SU-DHL-6 (cell line): ENCODE data around the gene GAN.

Experiments used
- H2AFZ ChIP-seq: fragments of 200-600 bp; sonication (generic); 2 replicates; pipeline ENCODE4 v1.6.1; 2014; ENCODE audit warnings: low read depth, mild to moderate bottlenecking, moderate library complexity, mixed read lengths, antibody characterized with exemption, low read length; ENCODE audit not compliant: severe bottlenecking
- H3F3A ChIP-seq: fragments of 200-600 bp; shearing (Covaris generic); 2 replicates; pipeline ENCODE4 v1.6.0; 2016; ENCODE audit warnings: antibody characterized with exemption, mild to moderate bottlenecking; ENCODE audit not compliant: insufficient read depth
- H3K27ac ChIP-seq: fragments of 200-600 bp; sonication (generic); 2 replicates; pipeline ENCODE4 v1.5.1; 2016; ENCODE audit warnings: low read depth, mild to moderate bottlenecking, low read length, moderate library complexity, mixed read lengths
- H3K27me3 ChIP-seq: fragments of 200-600 bp; sonication (generic), shearing (Covaris generic); 2 replicates; pipeline ENCODE4 v1.6.0; 2014; ENCODE audit warnings: mild to moderate bottlenecking, low read length
- H3K36me3 ChIP-seq: fragments of 200-600 bp; sonication (generic); 2 replicates; pipeline ENCODE4 v1.6.1; 2014; ENCODE audit warnings: mild to moderate bottlenecking, low read length, mixed read lengths
- H3K4me2 ChIP-seq: fragments of 300-600, 200-600 bp; shearing (Covaris generic), sonication (generic); 2 replicates; pipeline ENCODE4 v1.6.0; 2014; ENCODE audit warnings: low read length, low read depth, mild to moderate bottlenecking; ENCODE audit not compliant: poor library complexity, severe bottlenecking
- H3K4me3 ChIP-seq: fragments of 200-600 bp; sonication (generic); 2 replicates; pipeline ENCODE4 v1.5.1; 2014; ENCODE audit warnings: antibody characterized with exemption, low read length, mild to moderate bottlenecking, mixed read lengths; ENCODE audit not compliant: insufficient read depth, poor library complexity, severe bottlenecking
- H3K79me2 ChIP-seq: fragments of 200-600 bp; sonication (generic); 2 replicates; pipeline ENCODE4 v1.6.1; 2014; ENCODE audit warnings: mild to moderate bottlenecking, low read length, moderate library complexity; ENCODE audit not compliant: insufficient read depth
- H3K9ac ChIP-seq: fragments of 200-600 bp; sonication (generic); 2 replicates; pipeline ENCODE4 v1.7.0; 2014; ENCODE audit warnings: mild to moderate bottlenecking, low read length
- H3K9me2 ChIP-seq: fragments of 200-600 bp; sonication (generic); replicated peaks from 2 replicates; pipeline ENCODE4 v1.6.1; 2014; ENCODE audit warnings: low read length; ENCODE audit not compliant: insufficient read depth
- H3K9me3 ChIP-seq: fragments of 200-600 bp; sonication (generic); 2 replicates; pipeline ENCODE4 v1.6.1; 2014; ENCODE audit warnings: low read length, mixed read lengths; ENCODE audit not compliant: insufficient read depth
- H4K20me1 ChIP-seq: fragments of 200-600 bp; sonication (generic); 2 replicates; pipeline ENCODE4 v1.6.1; 2014; ENCODE audit warnings: low read depth, mild to moderate bottlenecking, antibody characterized with exemption, low read length, moderate library complexity, mixed read lengths
- EZH2phosphoT487 ChIP-seq: fragments of 200-600 bp; sonication (generic), shearing (Covaris generic); conservative IDR thresholded peaks from 2 replicates; pipeline ENCODE4 v1.6.1; 2018; ENCODE audit warnings: mild to moderate bottlenecking, antibody characterized with exemption, low read length, moderate library complexity, mixed read lengths
- TF ChIP-seq, protein P1 (sequence below): fragments of 200-600 bp; sonication (generic); IDR thresholded peaks from one replicate; pipeline ENCODE4 v1.5.1; 2017; ENCODE audit warnings: antibody characterized with exemption, mild to moderate bottlenecking, low read length, moderate library complexity; ENCODE audit not compliant: insufficient read depth, poor library complexity, severe bottlenecking

Gene GAN

DNA sequence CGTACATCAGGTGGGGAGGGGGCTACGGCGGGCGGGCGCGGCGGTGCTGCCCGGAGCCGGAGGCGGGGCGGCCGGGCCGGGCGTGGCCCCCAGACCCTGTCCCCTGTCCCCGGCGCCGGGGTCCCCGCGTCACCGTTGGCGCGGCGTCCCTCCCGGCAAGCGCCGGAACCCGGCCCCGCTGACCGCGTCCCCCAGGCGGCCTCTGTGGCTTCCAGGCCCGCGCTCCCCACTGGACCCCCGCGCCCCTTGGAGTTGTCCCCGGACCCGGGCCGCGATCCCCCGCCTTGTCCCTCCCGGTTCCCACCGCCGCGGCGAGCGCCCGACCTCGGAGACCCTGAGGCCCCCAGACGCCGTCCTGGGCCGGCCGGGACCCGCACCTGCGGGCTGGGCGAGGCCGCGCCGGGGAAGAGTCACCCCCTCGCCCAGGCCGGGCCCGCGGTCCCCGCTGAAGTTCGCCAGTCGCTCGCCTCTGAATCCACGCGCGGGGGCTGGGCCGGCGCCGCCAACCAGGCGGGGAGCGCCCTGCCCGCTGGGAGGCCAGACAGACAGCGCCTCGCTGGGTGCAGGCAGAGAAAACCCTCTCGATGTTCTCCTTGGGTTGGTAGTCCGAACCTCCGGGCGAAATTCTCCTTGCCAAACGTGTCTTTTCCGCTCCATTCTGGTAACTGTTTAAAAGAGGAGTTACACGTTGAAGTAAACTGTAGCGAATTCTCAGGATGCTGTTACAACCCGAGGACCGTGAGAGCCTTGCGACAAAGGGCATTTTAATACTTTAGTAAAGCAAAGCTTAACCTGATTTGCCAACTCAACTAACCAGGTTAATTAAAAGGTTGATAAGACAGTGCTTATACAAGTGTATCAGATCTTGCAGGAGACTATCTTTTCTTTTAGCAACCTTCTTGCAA, 761 bp downstream of the GAN start:
- no peaks in the 10 kb centered on the region for H3F3A ChIP-seq
- TF ChIP-seq, protein P1, sequence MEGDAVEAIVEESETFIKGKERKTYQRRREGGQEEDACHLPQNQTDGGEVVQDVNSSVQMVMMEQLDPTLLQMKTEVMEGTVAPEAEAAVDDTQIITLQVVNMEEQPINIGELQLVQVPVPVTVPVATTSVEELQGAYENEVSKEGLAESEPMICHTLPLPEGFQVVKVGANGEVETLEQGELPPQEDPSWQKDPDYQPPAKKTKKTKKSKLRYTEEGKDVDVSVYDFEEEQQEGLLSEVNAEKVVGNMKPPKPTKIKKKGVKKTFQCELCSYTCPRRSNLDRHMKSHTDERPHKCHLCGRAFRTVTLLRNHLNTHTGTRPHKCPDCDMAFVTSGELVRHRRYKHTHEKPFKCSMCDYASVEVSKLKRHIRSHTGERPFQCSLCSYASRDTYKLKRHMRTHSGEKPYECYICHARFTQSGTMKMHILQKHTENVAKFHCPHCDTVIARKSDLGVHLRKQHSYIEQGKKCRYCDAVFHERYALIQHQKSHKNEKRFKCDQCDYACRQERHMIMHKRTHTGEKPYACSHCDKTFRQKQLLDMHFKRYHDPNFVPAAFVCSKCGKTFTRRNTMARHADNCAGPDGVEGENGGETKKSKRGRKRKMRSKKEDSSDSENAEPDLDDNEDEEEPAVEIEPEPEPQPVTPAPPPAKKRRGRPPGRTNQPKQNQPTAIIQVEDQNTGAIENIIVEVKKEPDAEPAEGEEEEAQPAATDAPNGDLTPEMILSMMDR: no peak
- no peaks in the 10 kb centered on the region for H3K27me3 ChIP-seq
- H3K4me2 ChIP-seq: peak overlapping the region; percentile 55
- peak overlapping the region; percentile 67 for H3K9ac ChIP-seq
- H3K36me3 ChIP-seq: no peaks in the 10 kb centered on the region
- peaks cover 19% of the 10 kb centered on the region for H4K20me1 ChIP-seq
- no peak overlapping the region for H3K27ac ChIP-seq
- no peaks in the 10 kb centered on the region for H3K9me2 ChIP-seq
- H3K9me3 ChIP-seq: no peaks in the 10 kb centered on the region
- peak overlapping the region; percentile 72 for H3K4me3 ChIP-seq
- peak overlapping the region; percentile 52 for H2AFZ ChIP-seq
- 0 out of 2 replicates have a peak, but pooled peaks cover 11% of the 10 kb centered on the region for H3K79me2 ChIP-seq

GRCh38 chr16:81316176-81316496, 1.4 kb downstream of the GAN start:
- H3K4me2 ChIP-seq: peak overlapping the region; percentile 55
- H4K20me1 ChIP-seq: peaks cover 19% of the 10 kb centered on the region
- H3K4me3 ChIP-seq: peak overlapping the region; percentile 72
- H3K27ac ChIP-seq: no peak overlapping the region
- peak overlapping the region; percentile 67 for H3K9ac ChIP-seq
- no peaks in the 10 kb centered on the region for H3K9me2 ChIP-seq
- no peaks in the 10 kb centered on the region for H3K36me3 ChIP-seq
- TF ChIP-seq, protein P1: no peak
- no peak for TF ChIP-seq EZH2phosphoT487
- H3K9me3 ChIP-seq: no peaks in the 10 kb centered on the region
- 0 out of 2 replicates have a peak, but pooled peaks cover 11% of the 10 kb centered on the region for H3K79me2 ChIP-seq
- H3F3A ChIP-seq: no peaks in the 10 kb centered on the region
- no peaks in the 10 kb centered on the region for H3K27me3 ChIP-seq
- H2AFZ ChIP-seq: no peak overlapping the region

DNA sequence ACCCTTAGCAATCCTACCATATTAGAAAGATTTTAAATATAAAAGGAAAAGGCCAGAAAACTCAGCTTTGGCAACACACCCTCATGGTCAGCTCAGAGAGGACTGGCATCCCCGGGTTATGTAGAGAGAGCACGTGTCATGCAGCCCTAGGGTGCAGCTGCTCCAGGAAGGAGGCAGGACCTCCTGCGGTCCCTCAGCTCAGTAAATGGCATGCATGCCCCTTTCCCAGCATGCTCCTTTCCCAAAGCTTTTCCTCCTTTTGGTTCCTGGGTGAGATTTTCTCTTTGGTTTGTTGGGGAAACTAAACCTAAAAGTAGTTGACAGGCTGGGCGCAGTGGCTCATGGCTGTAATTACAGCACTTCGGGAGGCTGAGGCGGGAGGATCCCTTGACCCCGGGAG, 3.9 kb downstream of the GAN start:
- Histone ChIP-seq H4K20me1 (peaks cover 19% of the 10 kb centered on the region), H3K36me3 (no peaks in the 10 kb centered on the region), H3K4me3 (no peak overlapping the region), H3K9me3 (no peaks in the 10 kb centered on the region), H3F3A (no peaks in the 10 kb centered on the region), H3K27ac (no peak overlapping the region), H3K4me2 (no peak overlapping the region), H2AFZ (no peak overlapping the region), H3K9ac (no peak overlapping the region), H3K79me2 (0 out of 2 replicates have a peak, but pooled peaks cover 11% of the 10 kb centered on the region), H3K27me3 (no peaks in the 10 kb centered on the region), H3K9me2 (no peaks in the 10 kb centered on the region)
- no peak for TF ChIP-seq EZH2phosphoT487
- TF ChIP-seq, protein P1: no peak
